Glomerular endothelial cell (primary cell): ENCODE measurements around the gene CAT. TPM values are rescaled to one million over a fixed set of nuclear protein-coding genes. Genes with fewer than 3 reads are reported as not detected.

Source experiments
- DNase-seq: peaks from one replicate; pipeline ENCODE4 v3.0.0-alpha.2; 2011; ENCODE audit warnings: low read depth, low spot score; ENCODE audit errors: extremely low read depth
- total RNA-seq: library from RNA; depleted of rRNA; stranded (reverse); fragments of >200 nt; gene quantifications from 2 replicates; pipeline ENCODE4 v1.2.3, GENCODE V29; 2015

The CAT gene
- total RNA-seq, 1 donor from 2014 or later = 31.2 TPM

DNA sequence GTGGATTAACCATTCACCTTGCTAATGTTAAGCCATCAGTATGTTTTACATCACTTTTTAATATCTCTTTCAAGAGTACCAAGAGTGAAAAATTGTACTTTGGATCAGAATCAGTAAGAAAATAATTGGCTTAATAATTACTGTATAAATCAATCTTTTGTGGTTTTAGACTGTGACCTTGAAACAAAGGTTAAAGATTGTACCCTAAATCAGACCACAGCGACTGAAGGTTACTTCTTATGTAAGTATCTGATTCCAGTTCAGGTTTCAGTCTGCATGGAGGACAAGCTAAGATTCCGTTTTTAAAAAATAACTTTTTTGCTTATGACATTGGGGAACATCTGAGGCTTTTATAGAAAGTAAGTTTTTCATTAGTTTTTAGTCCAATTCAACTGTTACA is 18.9 kb downstream of the CAT start:
- DNase-seq = no peak

GRCh38 chr11:34458525-34458924 is 19.8 kb downstream of the CAT start:
- DNase-seq = no peak

DNA sequence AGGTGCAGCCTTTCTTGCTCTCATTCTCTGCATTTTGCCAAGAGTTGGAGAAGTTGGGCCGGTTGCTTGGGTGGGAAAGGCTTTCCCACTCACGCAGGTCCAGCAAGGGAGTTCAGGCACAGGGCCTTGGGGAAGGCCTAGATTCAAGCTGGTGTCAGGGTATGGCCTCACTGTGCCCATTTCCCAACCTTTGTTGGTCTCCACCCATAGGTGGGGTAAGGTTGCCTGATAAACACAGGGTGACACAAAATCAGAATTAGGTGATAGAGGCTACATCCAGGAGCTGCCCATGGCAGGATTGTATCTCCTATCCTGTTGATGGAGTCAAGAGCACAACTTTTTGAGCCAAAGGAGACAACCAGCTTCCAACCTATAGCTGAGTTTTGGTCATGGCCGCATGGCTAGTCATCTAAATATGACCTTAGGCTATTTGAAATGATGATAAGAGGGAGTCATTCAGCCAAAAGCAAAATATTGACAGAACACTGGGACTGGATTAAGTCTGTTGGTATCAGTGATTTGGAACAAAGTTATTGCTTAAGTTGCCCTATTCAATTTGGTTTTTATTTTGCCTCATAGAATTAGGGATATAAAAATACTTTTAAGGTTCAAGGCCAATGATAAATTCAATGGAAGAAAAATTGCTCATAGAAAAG is 20.9 kb downstream of the CAT start:
- no peak for DNase-seq

DNA sequence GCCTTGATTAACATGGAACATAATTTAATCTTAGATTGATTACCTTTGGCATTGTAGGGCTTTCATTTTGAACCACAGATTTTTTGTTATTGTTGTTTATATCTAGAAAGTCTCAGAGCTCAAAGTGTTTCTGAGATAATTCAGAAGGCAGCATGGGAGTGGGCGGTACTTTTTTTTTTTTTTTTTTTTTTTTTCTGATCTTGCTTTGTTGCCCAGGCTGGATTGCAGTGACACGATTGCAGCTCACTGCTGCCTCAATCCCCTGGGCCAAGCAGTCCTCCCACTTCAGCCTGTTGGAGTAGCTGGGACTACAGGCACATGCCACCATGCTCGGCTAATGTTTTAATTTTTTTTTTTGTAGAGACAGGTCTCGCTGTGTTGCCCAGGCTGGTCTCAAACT is 21.5 kb downstream of the CAT start:
- no peak for DNase-seq

- DNase-seq = no peak
These were observed 22.5 kb downstream of the CAT start for GRCh38 chr11:34461215-34461614.

DNA sequence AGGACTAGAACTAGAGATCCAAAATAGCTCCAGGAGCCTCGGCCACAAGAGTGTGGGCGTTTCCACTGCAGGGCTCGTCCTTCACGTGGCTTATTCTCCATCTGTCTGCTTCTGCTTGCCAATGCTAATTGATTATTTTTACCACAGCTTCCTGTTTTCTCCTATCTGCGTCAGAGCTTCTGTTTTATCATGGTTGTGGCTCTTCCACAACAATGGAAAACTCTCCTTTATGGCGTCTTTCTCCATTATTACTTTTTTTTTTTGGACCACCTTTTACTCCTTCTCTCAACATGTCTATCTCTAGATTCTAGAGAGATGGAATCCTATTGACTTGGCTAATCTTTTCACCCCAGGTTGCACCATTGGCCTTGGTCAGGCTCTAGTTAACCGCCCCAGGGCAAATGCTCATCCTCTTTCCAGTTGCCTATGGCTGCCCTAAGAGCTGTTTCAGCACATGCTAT is 25.9 kb downstream of the CAT start:
- DNase-seq = no peak

- DNase-seq = no peak
These were observed 28.2 kb downstream of the CAT start for GRCh38 chr11:34466802-34467488.

DNA sequence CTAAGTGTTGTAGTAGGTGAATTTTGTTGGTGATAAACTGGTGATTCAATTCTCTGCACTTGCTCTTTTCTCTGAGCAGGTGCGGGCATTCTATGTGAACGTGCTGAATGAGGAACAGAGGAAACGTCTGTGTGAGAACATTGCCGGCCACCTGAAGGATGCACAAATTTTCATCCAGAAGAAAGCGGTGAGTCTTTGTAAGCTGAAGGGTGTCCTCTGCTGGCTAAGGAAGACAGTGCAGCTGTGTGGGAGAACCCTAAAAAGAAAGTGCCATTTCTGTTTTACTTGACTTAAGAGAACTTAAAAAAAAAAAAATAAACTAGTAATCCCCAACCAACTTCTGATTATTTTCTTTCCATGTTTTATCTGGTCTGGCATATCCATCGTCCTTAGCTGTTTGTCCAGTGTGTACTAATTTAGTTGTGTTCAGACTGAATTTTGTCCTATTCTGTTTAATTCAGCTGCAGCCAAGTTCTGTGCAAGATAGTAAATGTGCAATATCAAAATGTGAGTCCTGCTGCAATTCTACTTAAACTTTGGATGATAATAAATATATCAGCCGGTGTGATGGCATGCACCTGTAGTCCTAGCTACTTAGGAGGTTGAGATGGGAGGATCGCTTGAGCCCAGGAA is 29.6 kb downstream of the CAT start:
- no peak for DNase-seq

DNA sequence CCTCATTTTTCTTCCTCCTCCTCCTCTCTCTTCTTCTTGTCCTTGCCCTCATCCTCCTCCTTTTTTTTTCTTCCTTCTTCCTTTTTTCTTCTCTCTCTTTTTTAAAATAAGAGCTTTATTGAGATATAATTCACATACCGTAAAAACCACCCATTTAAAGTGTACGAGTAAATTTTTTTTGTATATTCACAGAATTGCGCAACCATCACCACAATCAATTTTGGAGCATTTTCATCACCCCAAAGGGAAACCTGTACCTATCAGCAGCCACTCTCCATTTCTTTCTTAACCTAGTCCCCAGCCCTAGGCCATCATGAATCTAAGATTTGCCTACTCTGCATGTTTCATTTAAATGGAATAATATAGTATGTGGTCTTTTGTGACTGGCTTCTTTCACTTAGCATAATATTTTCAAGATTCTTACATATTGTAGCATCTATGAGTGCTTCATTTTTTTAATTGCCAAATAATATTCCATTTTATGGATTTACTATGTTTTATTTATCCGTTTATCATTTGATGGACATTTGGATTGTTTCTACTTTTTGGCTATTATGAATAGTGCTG is 35.0 kb downstream of the CAT start:
- DNase-seq = no peak

- no peak for DNase-seq
These were observed 36.9 kb downstream of the CAT start for GRCh38 chr11:34475656-34476055.

- no peak for DNase-seq
These were observed 38.1 kb downstream of the CAT start for GRCh38 chr11:34476849-34477248.

- no peak for DNase-seq
These were observed 40.3 kb downstream of the CAT start for GRCh38 chr11:34478845-34479663.

GRCh38 chr11:34480314-34480713 is 41.6 kb downstream of the CAT start:
- DNase-seq = no peak

DNA sequence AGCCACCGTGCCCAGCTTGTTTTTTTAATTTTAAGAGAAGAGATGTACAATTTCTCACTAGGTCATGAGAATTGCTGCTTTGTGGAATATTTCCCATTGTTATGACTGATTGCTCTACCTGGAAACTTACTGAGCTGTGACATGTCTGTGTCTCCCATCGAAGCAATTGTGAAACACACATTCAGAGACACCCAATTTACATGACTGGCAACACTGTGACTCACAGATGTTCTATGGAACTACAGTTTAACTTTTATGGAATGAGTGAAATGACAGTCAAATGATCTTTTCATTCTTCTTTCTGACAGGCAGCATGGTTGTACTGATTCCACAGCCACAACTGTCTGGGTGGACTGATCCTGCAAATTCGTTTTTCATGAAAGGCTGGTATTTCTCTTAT is 42.6 kb downstream of the CAT start:
- DNase-seq = no peak

DNA sequence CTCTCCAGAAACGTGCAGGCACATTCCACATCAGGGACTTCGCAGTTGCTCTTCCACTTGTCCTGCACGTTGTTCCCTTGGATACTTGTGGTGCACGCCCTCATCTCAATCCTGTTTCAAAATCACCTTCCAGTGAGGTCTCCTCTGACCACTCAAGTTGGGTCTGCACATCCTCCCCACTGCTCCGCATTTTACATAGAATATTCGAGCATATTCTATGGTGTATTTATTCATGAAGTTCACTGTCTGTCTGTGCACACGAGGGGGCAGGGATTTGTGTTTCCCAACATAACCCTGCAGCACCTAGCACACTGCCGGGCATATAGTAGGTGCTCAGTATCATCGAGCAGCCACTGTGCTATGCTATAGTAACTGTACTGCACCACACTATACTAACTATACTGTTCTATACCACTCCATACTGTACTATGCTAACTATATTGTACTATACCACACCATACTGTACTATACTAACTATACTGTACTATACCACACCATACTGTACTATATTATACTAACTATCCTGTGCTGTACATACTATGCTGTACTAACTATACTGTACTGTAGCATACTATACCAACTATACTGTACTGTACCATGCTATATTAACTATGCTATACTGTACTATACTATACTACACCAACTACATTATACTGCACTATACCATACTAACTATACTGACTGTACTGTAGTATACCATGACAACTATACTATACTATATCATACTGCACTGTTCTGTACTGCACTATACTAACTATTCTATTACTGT is 44.6 kb downstream of the CAT start:
- DNase-seq = no peak

DNA sequence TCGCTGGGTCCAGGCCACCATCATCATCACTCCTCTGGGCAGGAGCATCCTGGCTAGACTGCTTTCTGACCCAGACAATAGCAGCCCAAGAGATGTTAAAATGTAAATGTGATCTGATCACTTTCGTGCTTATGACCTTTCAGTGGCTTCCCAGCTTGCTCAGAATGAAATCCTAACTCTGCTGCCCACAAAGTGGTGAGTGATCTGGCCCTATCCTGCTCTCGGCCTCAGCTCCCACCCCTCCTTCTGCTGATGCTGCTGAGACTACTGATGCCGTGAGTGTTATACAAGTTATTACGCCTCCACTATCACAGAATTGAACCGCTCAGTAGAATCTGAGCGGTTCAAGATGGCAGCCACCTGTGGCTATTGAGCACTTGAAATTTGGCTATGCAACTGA is 48.7 kb downstream of the CAT start:
- no peak for DNase-seq

GRCh38 chr11:34488855-34489557 is 50.3 kb downstream of the CAT start:
- DNase-seq = no peak

GRCh38 chr11:34490304-34490703 is 51.6 kb downstream of the CAT start:
- DNase-seq = no peak

- DNase-seq = peak; percentile 22
These were observed 54.2 kb downstream of the CAT start for GRCh38 chr11:34492806-34493414.
